GM12891 (cell line): ENCODE measurements around the gene CCDC188.

ENCODE experiments used
- DNase-seq: peaks from one replicate; pipeline ENCODE4 v3.0.0; 2011; ENCODE audit warnings: low spot score; ENCODE audit not compliant: insufficient read length
- FAIRE-seq: peaks from 2 replicates; lab custom pipeline; 2011; peaks lifted over from hg19 to GRCh38; lab: Jason Lieb, UNC
- PAX5 ChIP-seq: IDR thresholded peaks from 2 replicates; pipeline ENCODE4 v1.6.1; 2011; ENCODE audit warnings: low read length, moderate library complexity, mild to moderate bottlenecking; ENCODE audit not compliant: insufficient read depth, severe bottlenecking
- POLR2A ChIP-seq: IDR thresholded peaks from 2 replicates; pipeline ENCODE4 v1.6.1; 2011; ENCODE audit warnings: low read depth, low read length, control low read depth
- POLR2AphosphoS5 ChIP-seq: IDR thresholded peaks from 2 replicates; pipeline ENCODE4 v1.6.1; 2011; ENCODE audit warnings: low read depth, low read length, control low read depth
- POU2F2 ChIP-seq: IDR thresholded peaks from 2 replicates; pipeline ENCODE4 v1.6.1; 2011; ENCODE audit warnings: low read depth, mild to moderate bottlenecking, control low read depth, low read length, moderate library complexity
- SPI1 ChIP-seq: IDR thresholded peaks from 2 replicates; pipeline ENCODE4 v1.6.1; 2011; ENCODE audit warnings: low read depth, low read length, control low read depth
- TAF1 ChIP-seq: IDR thresholded peaks from 2 replicates; pipeline ENCODE4 v1.6.1; 2011; ENCODE audit warnings: low read depth, low read length, control low read depth

The CCDC188 gene

GRCh38 chr22:20105456-20106204 lies 45.2 kb downstream of the CCDC188 start:
- TF ChIP-seq SPI1 (no peak), POLR2A (no peak), PAX5 (no peak), POLR2AphosphoS5 (no peak), POU2F2 (no peak), TAF1 (no peak)
- no peak for FAIRE-seq
- DNase-seq, result no peak

GRCh38 chr22:20102203-20102780 lies 48.6 kb downstream of the CCDC188 start:
- TF ChIP-seq SPI1 (no peak), POU2F2 (no peak), POLR2A (no peak), PAX5 (no peak), TAF1 (no peak)
- no peak for FAIRE-seq
- no peak for DNase-seq

GRCh38 chr22:20101638-20102037 lies 49.2 kb downstream of the CCDC188 start:
- no peak for FAIRE-seq

GRCh38 chr22:20099099-20099711 lies 51.6 kb downstream of the CCDC188 start:
- DNase-seq (no peak), FAIRE-seq (no peak)
- TF ChIP-seq POLR2A (no peak), PAX5 (no peak), POLR2AphosphoS5 (no peak), POU2F2 (no peak), SPI1 (no peak), TAF1 (no peak)

More at GRCh38 chr22:20101638-20102037, 49.2 kb downstream of the CCDC188 start:
- DNase-seq, result no peak
- no peak for TF ChIP-seq TAF1
- TF ChIP-seq POU2F2, result no peak
- TF ChIP-seq POLR2A, result no peak
- no peak for TF ChIP-seq PAX5
- TF ChIP-seq POLR2AphosphoS5, result no peak
- TF ChIP-seq SPI1, result no peak
